Measurements from ENCODE around the gene SUV39H1. TPM values are rescaled to one million over a fixed set of nuclear protein-coding genes. Genes with fewer than 3 reads are reported as not detected.

Gene SUV39H1
- total and polyA plus RNA-seq, 8 donors, result 5.0 to 8.4 (median 6.5) TPM

GRCh38 chrX:48745222-48745621 lies 48.7 kb downstream of the SUV39H1 start:
- Histone ChIP-seq H3K9me3 (no peaks in the 10 kb centered on the region), H3K4me3 (no peak overlapping the region), H3K36me3 (no peaks in the 10 kb centered on the region), H3K27me3 (no peaks in the 10 kb centered on the region), H3K4me1 (no peaks in the 10 kb centered on the region), H3K27ac (no peak overlapping the region)
- ATAC-seq (no peak), DNase-seq (no peak)
- intact Hi-C loops (cut with DNase I), result no loop called here
- no peak for TF ChIP-seq CTCF (IDR thresholded peaks at IDR 0.05)

- Histone ChIP-seq H3K9me3 (no peaks in the 10 kb centered on the region), H3K4me1 (no peaks in the 10 kb centered on the region), H3K4me3 (no peak overlapping the region), H3K36me3 (no peaks in the 10 kb centered on the region), H3K27ac (no peak overlapping the region), H3K27me3 (no peaks in the 10 kb centered on the region)
- ATAC-seq (no peak), DNase-seq (no peak)
- intact Hi-C loops (cut with DNase I), result no loop called here
- no peak for TF ChIP-seq CTCF (IDR thresholded peaks at IDR 0.05)
Observed at GRCh38 chrX:48747415-48748016, 51.0 kb downstream of the SUV39H1 start.

- DNase-seq, result no peak
- Histone ChIP-seq H3K4me1 (no peaks in the 10 kb centered on the region), H3K4me3 (no peak overlapping the region), H3K27me3 (no peaks in the 10 kb centered on the region), H3K27ac (no peak overlapping the region), H3K36me3 (no peaks in the 10 kb centered on the region), H3K9me3 (no peaks in the 10 kb centered on the region)
- no peak for TF ChIP-seq CTCF (IDR thresholded peaks at IDR 0.05)
- intact Hi-C loops (cut with DNase I), result no loop called here
- ATAC-seq, result no peak
Observed at GRCh38 chrX:48749182-48749581, 52.6 kb downstream of the SUV39H1 start.

- no peaks in the 10 kb centered on the region for H3K27me3 ChIP-seq
- TF ChIP-seq CTCF (IDR thresholded peaks at IDR 0.05), result no peak
- no peak for DNase-seq
Observed at GRCh38 chrX:48751343-48751742, 54.8 kb downstream of the SUV39H1 start.

GRCh38 chrX:48752498-48752897 lies 56.0 kb downstream of the SUV39H1 start:
- no peak for TF ChIP-seq CTCF (IDR thresholded peaks at IDR 0.05)
- Histone ChIP-seq H3K4me3 (no peak overlapping the region), H3K9me3 (no peaks in the 10 kb centered on the region), H3K27me3 (no peaks in the 10 kb centered on the region), H3K27ac (no peak overlapping the region), H3K4me1 (no peaks in the 10 kb centered on the region), H3K36me3 (no peaks in the 10 kb centered on the region)
- intact Hi-C loops (cut with DNase I), result no loop called here
- DNase-seq (no peak), ATAC-seq (no peak)

More at GRCh38 chrX:48751343-48751742, 54.8 kb downstream of the SUV39H1 start:
- ATAC-seq, result no peak
- no peaks in the 10 kb centered on the region for H3K36me3 ChIP-seq
- H3K4me1 ChIP-seq, result no peaks in the 10 kb centered on the region
- no peaks in the 10 kb centered on the region for H3K9me3 ChIP-seq
- H3K4me3 ChIP-seq, result no peak overlapping the region
- intact Hi-C loops (cut with DNase I), result no loop called here
- H3K27ac ChIP-seq, result no peak overlapping the region
